ENCODE measurements around the gene TLCD3B. TPM values are rescaled to one million over a fixed set of nuclear protein-coding genes. Genes with fewer than 3 reads are reported as not detected.

Gene TLCD3B
- total RNA-seq, 1 donor from 2014 or later = 2.7 TPM

- intact Hi-C loops (cut with micrococcal nuclease) = no loop called here
These were observed 38.6 kb downstream of the TLCD3B start for GRCh38 chr16:29992344-29992967.

- intact Hi-C loops (cut with micrococcal nuclease) = no loop called here
These were observed 39.5 kb downstream of the TLCD3B start for GRCh38 chr16:29991571-29991904.

GRCh38 chr16:29990883-29991570 is 40.0 kb downstream of the TLCD3B start:
- intact Hi-C loops (cut with micrococcal nuclease) = no loop called here

- intact Hi-C loops (cut with micrococcal nuclease) = no loop called here
These were observed 41.0 kb downstream of the TLCD3B start for GRCh38 chr16:29990034-29990433.

GRCh38 chr16:29989111-29989858 is 41.8 kb downstream of the TLCD3B start:
- intact Hi-C loops (cut with micrococcal nuclease) = no loop called here

GRCh38 chr16:29988346-29989075 is 42.6 kb downstream of the TLCD3B start:
- intact Hi-C loops (cut with micrococcal nuclease) = no loop called here

GRCh38 chr16:29987371-29988085 is 43.5 kb downstream of the TLCD3B start:
- intact Hi-C loops (cut with micrococcal nuclease) = no loop called here

GRCh38 chr16:29986931-29987330 is 44.1 kb downstream of the TLCD3B start:
- intact Hi-C loops (cut with micrococcal nuclease) = no loop called here

GRCh38 chr16:29986231-29986630 is 44.8 kb downstream of the TLCD3B start:
- intact Hi-C loops (cut with micrococcal nuclease) = no loop called here

- intact Hi-C loops (cut with micrococcal nuclease) = no loop called here
These were observed 45.7 kb downstream of the TLCD3B start for GRCh38 chr16:29985271-29985811.

GRCh38 chr16:29984764-29985147 is 46.3 kb downstream of the TLCD3B start:
- intact Hi-C loops (cut with micrococcal nuclease) = no loop called here

- intact Hi-C loops (cut with micrococcal nuclease) = no loop called here
These were observed 46.8 kb downstream of the TLCD3B start for GRCh38 chr16:29984137-29984763.

- intact Hi-C loops (cut with micrococcal nuclease) = no loop called here
These were observed 47.5 kb downstream of the TLCD3B start for GRCh38 chr16:29983420-29984136.

- intact Hi-C loops (cut with micrococcal nuclease) = no loop called here
These were observed 48.3 kb downstream of the TLCD3B start for GRCh38 chr16:29982560-29983419.

GRCh38 chr16:29978564-29979270 is 52.4 kb downstream of the TLCD3B start:
- intact Hi-C loops (cut with micrococcal nuclease) = no loop called here

- intact Hi-C loops (cut with micrococcal nuclease) = no loop called here
These were observed 53.0 kb downstream of the TLCD3B start for GRCh38 chr16:29978081-29978480.

- intact Hi-C loops (cut with micrococcal nuclease) = no loop called here
These were observed 53.8 kb downstream of the TLCD3B start for GRCh38 chr16:29977063-29977825.
